Colonic mucosa (tissue), 4 donors: ENCODE measurements around the gene TOB2. TPM values are rescaled to one million over a fixed set of nuclear protein-coding genes. Genes with fewer than 3 reads are reported as not detected.

Experiments used
- DNase-seq: peaks from one replicate; pipeline ENCODE4 v3.0.0-alpha.2; 2020
- H3K27ac ChIP-seq: fragments of 200-600 bp; one replicate; pipeline ENCODE4 v1.8.0; 2021
- H3K27me3 ChIP-seq: fragments of 200-600 bp; one replicate; pipeline ENCODE4 v1.8.0; 2021
- H3K36me3 ChIP-seq: fragments of 200-600 bp; one replicate; pipeline ENCODE4 v1.8.0; 2021
- H3K4me1 ChIP-seq: fragments of 200-600 bp; one replicate; pipeline ENCODE4 v1.8.0; 2021; ENCODE audit warnings: mild to moderate bottlenecking
- H3K4me3 ChIP-seq: fragments of 200-600 bp; one replicate; pipeline ENCODE4 v1.8.0; 2021
- H3K9ac ChIP-seq, 2 donors: one replicate each; pipeline ENCODE4 v1.7.0; 2013; ENCODE audit warnings: control low read depth in 2 of 2, low read depth in 2 of 2, low read length in 2 of 2
- H3K9me3 ChIP-seq: fragments of 200-600 bp; one replicate; pipeline ENCODE4 v1.8.0; 2021
- CTCF ChIP-seq: fragments of 200-600 bp; IDR thresholded peaks from one replicate; pipeline ENCODE4 v1.8.0; 2022; ENCODE audit warnings: antibody characterized with exemption, mild to moderate bottlenecking
- intact Hi-C: fragments of 100-400 bp; cut with DNase I; formaldehyde crosslinking; loops from one replicate; pipeline ENCODE4 v1.14.1; 2022
- total RNA-seq, 2 donors: library from RNA; stranded (reverse); fragmentation: NEBNext Ultra II Directional in 1 of 2; extraction: Animal tissue kit (Norgen Biotek cat#: 25700) in 1 of 2; gene quantifications; one replicate each; pipeline ENCODE4 v1.2.1, GENCODE V29; 2021
- donor health status: healthy.
- donor health status: DM: no; HTN: no; CAD: no.
- donor health status: DM: no; HTN: no; CAD: no.

Gene TOB2
- total RNA-seq, 2 donors from 2014 or later = 63.2 to 66.1 TPM

DNA sequence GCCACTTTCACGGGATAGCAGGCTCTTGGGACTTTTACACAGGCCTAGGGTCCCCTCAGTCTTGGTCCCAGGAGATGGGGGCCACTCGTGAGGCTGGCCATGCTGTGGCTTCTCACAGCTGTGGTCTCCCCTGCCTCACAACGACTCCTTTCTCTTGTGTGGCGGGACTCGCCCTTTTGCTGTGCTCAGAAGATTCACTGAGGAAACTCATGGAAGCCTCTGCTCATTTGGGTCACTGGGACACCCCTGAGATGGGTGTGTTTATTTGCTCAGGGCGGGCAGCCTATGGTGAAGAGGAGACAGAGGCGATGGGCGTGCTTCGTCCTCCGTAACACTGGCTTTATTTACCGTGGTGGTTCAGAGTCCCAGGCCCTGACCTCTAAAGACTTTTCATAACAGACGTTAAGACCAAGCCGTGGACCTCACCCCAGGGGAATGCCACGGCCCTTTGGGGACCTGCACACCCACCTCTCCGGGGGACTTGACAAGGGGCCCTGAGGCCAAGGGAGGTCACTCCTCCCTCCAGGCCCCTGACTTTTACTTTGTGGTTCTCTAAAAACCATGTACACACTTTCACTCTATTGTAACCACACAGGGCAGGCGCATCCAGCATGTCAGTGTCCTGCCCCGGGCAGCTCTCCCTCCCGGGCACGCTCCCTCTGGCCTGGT, 49.3 kb downstream of the TOB2 start:
- H3K27me3 ChIP-seq = no peaks in the 10 kb centered on the region
- intact Hi-C loops = no loop called here
- H3K4me3 ChIP-seq = no peak overlapping the region
- H3K4me1 ChIP-seq = peaks cover 11% of the 10 kb centered on the region
- TF ChIP-seq CTCF = no peak
- peak overlapping the region; percentile 56 for H3K27ac ChIP-seq
- H3K36me3 ChIP-seq = peaks cover 10% of the 10 kb centered on the region
- H3K9me3 ChIP-seq = no peaks in the 10 kb centered on the region
- peak overlapping the region in 1 of 2 donors; percentile 59 for H3K9ac ChIP-seq
- DNase-seq = peak; percentile 86

DNA sequence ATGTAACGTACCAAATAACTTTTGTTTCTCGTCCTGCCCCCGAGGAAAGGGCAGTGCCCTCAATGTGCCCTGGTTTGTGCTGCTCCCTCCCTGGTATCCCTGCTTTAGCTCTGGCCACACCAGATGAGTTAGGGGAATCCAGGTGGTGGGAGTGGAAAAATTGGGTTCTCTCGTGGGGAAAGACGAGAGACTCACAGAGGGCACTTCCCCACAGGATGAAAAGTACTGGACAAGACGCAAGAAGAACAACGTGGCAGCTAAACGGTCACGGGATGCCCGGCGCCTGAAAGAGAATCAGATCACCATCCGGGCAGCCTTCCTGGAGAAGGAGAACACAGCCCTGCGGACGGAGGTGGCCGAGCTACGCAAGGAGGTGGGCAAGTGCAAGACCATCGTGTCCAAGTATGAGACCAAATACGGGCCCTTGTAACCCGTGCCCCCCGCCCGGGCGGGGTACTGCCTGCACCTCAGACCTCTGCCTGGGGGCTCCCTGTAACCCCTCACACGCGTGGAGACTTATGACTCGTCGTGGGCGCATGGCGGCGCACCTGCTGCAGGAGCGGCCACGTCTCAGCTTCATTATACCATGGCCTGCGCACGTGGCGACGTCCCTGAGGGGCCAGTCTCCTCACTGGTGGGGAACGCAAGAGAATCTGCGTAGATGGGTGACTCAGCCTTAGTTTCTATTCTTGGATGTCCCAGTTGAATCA, 50.9 kb downstream of the TOB2 start:
- Histone ChIP-seq H3K27ac (no peak overlapping the region), H3K36me3 (peaks cover 10% of the 10 kb centered on the region)
- TF ChIP-seq CTCF = no peak

DNA sequence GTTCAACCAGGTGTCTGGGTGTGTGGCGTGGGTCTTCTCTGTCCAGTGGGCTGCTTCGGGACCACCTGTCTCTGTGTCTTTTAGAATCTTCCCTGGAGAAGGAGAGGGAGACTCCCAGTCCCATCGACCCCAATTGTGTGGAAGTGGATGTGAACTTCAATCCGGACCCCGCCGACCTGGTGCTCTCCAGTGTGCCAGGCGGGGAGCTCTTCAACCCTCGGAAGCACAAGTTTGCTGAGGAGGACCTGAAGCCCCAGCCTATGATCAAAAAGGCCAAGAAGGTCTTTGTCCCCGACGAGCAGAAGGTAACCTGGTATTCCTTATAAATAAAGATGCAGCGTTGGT, 52.6 kb downstream of the TOB2 start:
- intact Hi-C loops = no loop called here
- H3K36me3 ChIP-seq = peaks cover 10% of the 10 kb centered on the region

More for the DNA sequence above, 50.9 kb downstream of the TOB2 start:
- Histone ChIP-seq H3K27me3 (no peaks in the 10 kb centered on the region), H3K9me3 (no peaks in the 10 kb centered on the region), H3K4me3 (no peak overlapping the region), H3K9ac (no peak overlapping the region), H3K4me1 (peaks cover 9% of the 10 kb centered on the region)
- intact Hi-C loops = no loop called here
- DNase-seq = no peak

DNA sequence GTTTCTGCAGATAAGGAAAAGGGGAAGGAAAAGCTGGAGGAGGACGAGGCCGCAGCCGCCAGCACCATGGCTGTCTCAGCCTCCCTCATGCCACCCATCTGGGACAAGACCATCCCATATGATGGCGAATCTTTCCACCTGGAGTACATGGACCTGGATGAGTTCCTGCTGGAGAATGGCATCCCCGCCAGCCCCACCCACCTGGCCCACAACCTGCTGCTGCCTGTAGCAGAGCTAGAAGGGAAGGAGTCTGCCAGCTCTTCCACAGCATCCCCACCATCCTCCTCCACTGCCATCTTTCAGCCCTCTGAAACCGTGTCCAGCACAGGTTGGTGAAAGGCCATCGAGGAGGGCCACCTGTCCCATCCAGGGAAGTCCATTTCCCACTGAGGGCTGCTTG, 59.3 kb downstream of the TOB2 start:
- intact Hi-C loops = no loop called here
- DNase-seq = no peak
- Histone ChIP-seq H3K9me3 (no peaks in the 10 kb centered on the region), H3K27ac (no peak overlapping the region), H3K9ac (no peak overlapping the region), H3K4me3 (no peak overlapping the region), H3K27me3 (no peaks in the 10 kb centered on the region), H3K4me1 (peaks cover 9% of the 10 kb centered on the region), H3K36me3 (no peaks in the 10 kb centered on the region)
- no peak for TF ChIP-seq CTCF

More for the DNA sequence above, 52.6 kb downstream of the TOB2 start:
- H3K4me1 ChIP-seq = peaks cover 9% of the 10 kb centered on the region
- no peak for DNase-seq
- TF ChIP-seq CTCF = no peak
- no peaks in the 10 kb centered on the region for H3K9me3 ChIP-seq
- H3K4me3 ChIP-seq = no peak overlapping the region
- H3K9ac ChIP-seq = no peak overlapping the region
- H3K27ac ChIP-seq = no peak overlapping the region
- no peaks in the 10 kb centered on the region for H3K27me3 ChIP-seq

DNA sequence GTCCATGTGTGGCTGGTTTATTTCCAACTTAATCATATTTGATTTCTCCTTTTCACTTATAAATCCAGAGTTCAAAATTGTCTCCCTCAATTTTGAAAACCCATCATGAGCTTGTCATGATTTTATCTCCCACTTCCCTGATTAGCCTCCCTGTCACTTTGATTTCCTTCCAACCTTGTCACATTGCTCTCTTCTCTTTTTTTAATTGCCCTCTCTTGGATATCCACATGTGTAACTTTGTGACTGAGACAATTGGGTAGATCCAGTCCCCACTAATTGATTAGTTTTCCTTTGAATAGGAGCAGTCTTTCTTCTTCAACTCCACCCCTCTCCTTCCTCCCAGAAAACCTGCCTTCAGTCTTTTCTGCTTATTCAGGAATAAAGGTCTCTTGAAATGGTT, 62.5 kb downstream of the TOB2 start:
- H3K9ac ChIP-seq = peak overlapping the region in 1 of 2 donors; percentile 86
- H3K36me3 ChIP-seq = no peaks in the 10 kb centered on the region
- peak overlapping the region; percentile 98 for H3K27ac ChIP-seq
- DNase-seq = no peak
- H3K4me1 ChIP-seq = peaks cover 9% of the 10 kb centered on the region
- TF ChIP-seq CTCF = no peak
- intact Hi-C loops = no loop called here
- H3K27me3 ChIP-seq = no peaks in the 10 kb centered on the region
- H3K9me3 ChIP-seq = no peaks in the 10 kb centered on the region
- H3K4me3 ChIP-seq = no peak overlapping the region

Other genes starting within 250 kb of the TOB2 start
- gene L3MBTL2, start 241.5 kb downstream of the TOB2 start, total RNA-seq = 10 to 100 TPM; 13.2 to 27.9 TPM
- 1 to 10 TPM in 1 of 2 donors, under 1 TPM in 1; 0.62 to 1.8 TPM for gene CHADL, start 205.9 kb downstream of the TOB2 start, total RNA-seq
- 100 to 1,000 TPM in 1 of 2 donors, 10 to 100 TPM in 1; 35.5 to 124 TPM for gene RANGAP1, start 160.6 kb downstream of the TOB2 start, total RNA-seq
- 10 to 100 TPM; 35.2 to 51.7 TPM for gene ZC3H7B, start 145.3 kb downstream of the TOB2 start, total RNA-seq
- 10 to 100 TPM; 12.7 to 28.9 TPM for gene TEF, start 64.9 kb downstream of the TOB2 start, total RNA-seq
- 10 to 100 TPM; 39.5 to 55.0 TPM for gene PHF5A, start 21.9 kb upstream of the TOB2 start, total RNA-seq
- gene ACO2, start 22.3 kb upstream of the TOB2 start, total RNA-seq = 100 to 1,000 TPM; 254 to 268 TPM
- gene POLR3H, start 97.7 kb upstream of the TOB2 start, total RNA-seq = 10 to 100 TPM in 1 of 2 donors, 1 to 10 TPM in 1; 9.2 to 20.0 TPM
- 1 to 10 TPM in 1 of 2 donors, under 1 TPM in 1; 0.44 to 1.4 TPM for gene CSDC2, start 114.2 kb upstream of the TOB2 start, total RNA-seq
- 10 to 100 TPM; 49.3 to 53.2 TPM for gene PMM1, start 143.0 kb upstream of the TOB2 start, total RNA-seq
- 10 to 100 TPM; 19.2 to 32.1 TPM for gene DESI1, start 174.2 kb upstream of the TOB2 start, total RNA-seq
- gene XRCC6, start 174.5 kb upstream of the TOB2 start, total RNA-seq = 100 to 1,000 TPM; 203 to 312 TPM
- gene SNU13, start 242.1 kb upstream of the TOB2 start, total RNA-seq = 100 to 1,000 TPM in 1 of 2 donors, 10 to 100 TPM in 1; 95.7 to 169 TPM